HepG2 (cell line): Measurements from ENCODE around the gene POLL. TPM values are rescaled to one million over a fixed set of nuclear protein-coding genes. Genes with fewer than 3 reads are reported as not detected.

Experiments
- microRNA-seq: library from miRNA; unstranded; fragments of <30 nt; microRNA quantifications from one replicate; pipeline ENCODE4, GENCODE V29; 2020
- polyA plus RNA-seq, 8 experiments: library from polyadenylated mRNA; depleted of rRNA in 3 of 8; stranded (reverse) in 7 of 8; unstranded in 1 of 8; fragments of >200 nt; fragmentation: Illumina TruSeq in 4 of 8; extraction: Trizol in 4 of 8; gene quantifications; 2 replicates each; pipeline versions ENCODE4 v1.2.1 to v1.2.3, GENCODE V29; 2011 to 2016; ENCODE audit warnings: low read depth in 4 of 8, missing spikeins in 1 of 8, mixed read lengths in 1 of 8; ENCODE audit not compliant: insufficient read depth in 1 of 8
- small RNA-seq, 3 experiments: library from RNA; depleted of rRNA; stranded (forward); fragments of <200 nt; gene quantifications; one replicate each; pipeline ENCODE3, GENCODE V24; 2012; ENCODE audit warnings: low read depth in 2 of 3, low replicate concordance in 1 of 3; ENCODE audit not compliant: insufficient read length in 3 of 3, insufficient read depth in 2 of 3
- total RNA-seq, 5 experiments: library from RNA; depleted of rRNA; stranded (reverse); fragments of >200 nt; fragmentation: Illumina TruSeq; extraction: Trizol; gene quantifications; 2 replicates each; pipeline ENCODE4 v1.2.3, GENCODE V29; 2016; ENCODE audit warnings: low read depth in 1 of 5

The POLL gene
- total and polyA plus RNA-seq, 2 of the 13 experiments (the other 11 are each of a cell fraction or from before 2014, with no cell fraction given), result 13.8 to 19.1 TPM

Small RNAs within 50 kb of the gene (microRNA-seq; reads per million reads assigned to microRNA genes)
- gene MIR3158-1, result not detected
- gene MIR3158-2, result not detected

Small RNAs within 50 kb of the gene (small RNA-seq; reads per million reads assigned to genes)
- gene MIR3158-1, result 0 reads per million in 3 experiments
- gene RNU6-1165P, result 0 reads per million in 3 experiments

Other genes with a start within 250 kb of the POLL start
- gene BTRC, start 234.1 kb downstream of the POLL start, total RNA-seq (2016; rRNA removed; fragmentation: Illumina TruSeq; extraction: Trizol), result 14.4 and 26.0 TPM in 2 replicates
- 10.7 and 12.0 TPM in 2 replicates for gene BTRC, start 234.1 kb downstream of the POLL start, polyA plus RNA-seq (2011; rRNA removed)
- gene DPCD, start 64 bp upstream of the POLL start, total RNA-seq (2016; rRNA removed; fragmentation: Illumina TruSeq; extraction: Trizol), result 25.2 and 32.8 TPM in 2 replicates
- gene DPCD, start 64 bp upstream of the POLL start, polyA plus RNA-seq (2011; rRNA removed), result 22.7 and 27.0 TPM in 2 replicates
- 15.0 and 23.5 TPM in 2 replicates for gene FBXW4, start 106.9 kb upstream of the POLL start, total RNA-seq (2016; rRNA removed; fragmentation: Illumina TruSeq; extraction: Trizol)
- 33.6 and 33.7 TPM in 2 replicates for gene FBXW4, start 106.9 kb upstream of the POLL start, polyA plus RNA-seq (2011; rRNA removed)
- gene FGF8, start 187.9 kb upstream of the POLL start, total RNA-seq (2016; rRNA removed; fragmentation: Illumina TruSeq; extraction: Trizol), result not detected in 2 replicates
- gene FGF8, start 187.9 kb upstream of the POLL start, polyA plus RNA-seq (2011; rRNA removed), result 0.26 TPM in 1 of 2 replicates, not detected in the other
- gene NPM3, start 195.2 kb upstream of the POLL start, total RNA-seq (2016; rRNA removed; fragmentation: Illumina TruSeq; extraction: Trizol), result 129 and 160 TPM in 2 replicates
- gene NPM3, start 195.2 kb upstream of the POLL start, polyA plus RNA-seq (2011; rRNA removed), result 47.6 and 50.8 TPM in 2 replicates
- 33.2 and 36.5 TPM in 2 replicates for gene OGA, start 230.2 kb upstream of the POLL start, total RNA-seq (2016; rRNA removed; fragmentation: Illumina TruSeq; extraction: Trizol)
- 35.5 and 39.8 TPM in 2 replicates for gene OGA, start 230.2 kb upstream of the POLL start, polyA plus RNA-seq (2011; rRNA removed)